OCI-LY7 (cell line): ENCODE results near the gene NFATC2IP. TPM values are rescaled to one million over a fixed set of nuclear protein-coding genes. Genes with fewer than 3 reads are reported as not detected.

Experiments
- BruUV-seq: library from RNA; stranded (reverse); fragments of 400-500 nt; replicated peaks from 2 replicates; lab custom pipeline; 2021; lab: Mats Ljungman, UMichigan
- CTCF ChIA-PET: fragments of 300-600 bp; sonication (Branson Sonifier 250); formaldehyde crosslinking; loops from one replicate; lab custom pipeline; 2022; ENCODE audit warnings: antibody characterized with exemption; ENCODE audit not compliant: unreplicated experiment; lab: Charles Lee
- POLR2A ChIA-PET: fragments of 300-600 bp; sonication (Branson Sonifier 250); formaldehyde crosslinking; loops from one replicate; lab custom pipeline; 2022; ENCODE audit warnings: antibody characterized with exemption; lab: Charles Lee
- DNase-seq: peaks from one replicate; pipeline ENCODE4 v3.0.0-alpha.2; 2015; ENCODE audit warnings: low spot score
- H2AFZ ChIP-seq: fragments of 200-600 bp; sonication (generic), shearing (Covaris generic); 2 replicates; pipeline ENCODE4 v1.6.1; 2014; ENCODE audit warnings: mild to moderate bottlenecking, antibody characterized with exemption, low read length, moderate library complexity
- H3K27ac ChIP-seq: fragments of 200-600 bp; sonication (generic); 2 replicates; pipeline ENCODE4 v1.5.1; 2014; ENCODE audit warnings: mixed run types, low read depth, mild to moderate bottlenecking, moderate library complexity, low read length, inconsistent platforms; ENCODE audit not compliant: poor library complexity, severe bottlenecking
- H3K36me3 ChIP-seq: fragments of 200-600 bp; sonication (generic); 2 replicates; pipeline ENCODE4 v1.6.1; 2014; ENCODE audit warnings: mild to moderate bottlenecking, antibody characterized with exemption, low read length, moderate library complexity, mixed read lengths; ENCODE audit not compliant: insufficient read depth
- H3K4me1 ChIP-seq: fragments of 200-600 bp; sonication (generic); 2 replicates; pipeline ENCODE4 v1.5.1; 2014; ENCODE audit warnings: mild to moderate bottlenecking, low read length; ENCODE audit not compliant: insufficient read depth, poor library complexity, severe bottlenecking
- H3K4me2 ChIP-seq: fragments of 200-600 bp; sonication (generic); 2 replicates; pipeline ENCODE4 v1.6.1; 2014; ENCODE audit warnings: mild to moderate bottlenecking, low read length
- H3K4me3 ChIP-seq: fragments of 200-600 bp; sonication (generic); 2 replicates; pipeline ENCODE4 v1.5.1; 2014; ENCODE audit warnings: mild to moderate bottlenecking, low read depth, low read length; ENCODE audit not compliant: poor library complexity, severe bottlenecking
- H3K79me2 ChIP-seq: fragments of 200-600 bp; sonication (generic); 2 replicates; pipeline ENCODE4 v1.6.1; 2016; ENCODE audit warnings: low read depth, mild to moderate bottlenecking, low read length, moderate library complexity, mixed read lengths; ENCODE audit not compliant: insufficient read depth
- H3K9me2 ChIP-seq: fragments of 200-600 bp; sonication (generic); 2 replicates; pipeline ENCODE4 v1.6.1; 2016; ENCODE audit warnings: mild to moderate bottlenecking, low read length, mixed read lengths; ENCODE audit not compliant: insufficient read depth
- H3K9me3 ChIP-seq: fragments of 200-600 bp; sonication (generic); 2 replicates; pipeline ENCODE4 v1.6.1; 2014; ENCODE audit warnings: mild to moderate bottlenecking, mixed run types, low read length, mixed read lengths
- H4K20me1 ChIP-seq: fragments of 200-600 bp; sonication (generic); 2 replicates; pipeline ENCODE4 v1.6.1; 2014; ENCODE audit warnings: mild to moderate bottlenecking, antibody characterized with exemption, low read length, moderate library complexity, mixed read lengths; ENCODE audit not compliant: insufficient read depth
- CTCF ChIP-seq: fragments of 200-600 bp; sonication (generic); conservative IDR thresholded peaks from 2 replicates; pipeline ENCODE4 v1.5.1; 2014; ENCODE audit warnings: mild to moderate bottlenecking, antibody characterized with exemption, low read length, moderate library complexity, mixed read lengths
- EZH2phosphoT487 ChIP-seq: fragments of 200-600 bp; sonication (generic); IDR thresholded peaks from 2 replicates; pipeline ENCODE4 v1.6.1; 2018; ENCODE audit warnings: low read depth, borderline replicate concordance, mild to moderate bottlenecking, mixed run types, antibody characterized with exemption, low read length, moderate library complexity, mixed read lengths
- intact Hi-C: fragments of 100-400 bp; cut with micrococcal nuclease; formaldehyde crosslinking; loops from one replicate; pipeline ENCODE4 v1.10.0; 2022; ENCODE audit not compliant: unreplicated experiment
- total RNA-seq, 2 experiments: library from RNA; depleted of rRNA in 1 of 2; stranded (reverse); fragments of >200 nt in 1 of 2; shearing (Covaris generic) in 1 of 2; gene quantifications; 2 replicates each; pipeline ENCODE4 v1.2.3, GENCODE V29; 2014 to 2022

Gene NFATC2IP
- total RNA-seq, 2 experiments from 2014 or later: 73.0 to 114 TPM

DNA sequence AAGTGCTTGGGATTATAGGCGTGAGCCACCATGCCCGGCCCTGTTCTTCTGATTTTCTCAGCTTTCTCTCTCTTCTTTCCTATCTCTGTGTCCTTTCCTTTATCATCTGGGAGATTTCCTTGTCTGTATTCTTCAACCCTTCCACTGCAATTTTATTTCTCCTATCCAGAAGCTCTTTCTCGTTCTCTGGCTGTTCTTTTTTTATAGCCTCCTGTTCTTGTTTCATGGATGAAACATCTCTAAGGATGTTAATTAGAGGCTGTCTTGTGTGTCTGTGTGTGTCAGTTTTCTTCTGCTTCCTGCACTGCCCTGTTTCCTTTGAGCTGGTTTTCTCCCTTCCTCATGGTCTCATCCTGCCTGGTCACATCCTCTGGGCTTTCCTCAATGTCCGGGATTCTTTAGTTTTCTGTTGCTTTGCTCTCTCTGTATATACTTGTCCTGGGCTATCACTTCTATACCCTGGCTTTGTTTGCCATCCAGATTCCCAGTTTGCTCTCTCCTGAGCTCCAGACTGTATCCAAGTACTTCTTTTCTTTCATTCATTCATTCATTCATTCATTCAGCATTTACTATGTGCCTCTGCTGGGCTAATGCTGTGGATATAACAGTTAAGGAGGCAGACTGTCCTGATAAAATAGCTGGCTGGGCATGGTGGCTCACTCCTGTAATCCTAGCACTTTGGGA is 36.6 kb downstream of the NFATC2IP start:
- Histone ChIP-seq H4K20me1 (no peaks in the 10 kb centered on the region), H3K4me1 (peaks cover 17% of the 10 kb centered on the region), H3K27ac (no peak overlapping the region), H3K9me2 (no peaks in the 10 kb centered on the region), H3K4me2 (no peak overlapping the region), H3K9me3 (0 out of 2 replicates have a peak, but pooled peaks cover under 1% of the 10 kb centered on the region), H3K4me3 (no peak overlapping the region), H3K79me2 (no peaks in the 10 kb centered on the region), H3K36me3 (peaks cover 11% of the 10 kb centered on the region), H2AFZ (no peak overlapping the region)
- ChIA-PET CTCF (no interaction called here), POLR2A (interaction anchor here (0.9 kb wide), 1 partner anchor 13 kb away, joined by 4 read pairs; no protein-coding TSS in a partner anchor)
- no peak for TF ChIP-seq EZH2phosphoT487
- TF ChIP-seq CTCF: no peak
- no TSS peak for BruUV-seq
- intact Hi-C loops: no loop called here
- no peak for DNase-seq

GRCh38 chr16:28989363-28989762 is 38.6 kb downstream of the NFATC2IP start:
- POLR2A ChIA-PET: interaction anchor here (0.6 kb wide), 1 partner anchor 9 kb away, joined by 3 read pairs; no protein-coding TSS in a partner anchor
- H3K79me2 ChIP-seq: no peaks in the 10 kb centered on the region
- no peak overlapping the region for H2AFZ ChIP-seq
- H3K9me3 ChIP-seq: no peaks in the 10 kb centered on the region
- no peaks in the 10 kb centered on the region for H3K36me3 ChIP-seq
- H4K20me1 ChIP-seq: no peaks in the 10 kb centered on the region
- peaks cover 14% of the 10 kb centered on the region for H3K4me1 ChIP-seq
- H3K27ac ChIP-seq: no peak overlapping the region
- no peak overlapping the region for H3K4me3 ChIP-seq
- BruUV-seq: no TSS peak
- TF ChIP-seq CTCF (no peak), EZH2phosphoT487 (no peak)
- intact Hi-C loops: no loop called here
- CTCF ChIA-PET: no interaction called here
- H3K4me2 ChIP-seq: no peak overlapping the region
- H3K9me2 ChIP-seq: no peaks in the 10 kb centered on the region
- no peak for DNase-seq

DNA sequence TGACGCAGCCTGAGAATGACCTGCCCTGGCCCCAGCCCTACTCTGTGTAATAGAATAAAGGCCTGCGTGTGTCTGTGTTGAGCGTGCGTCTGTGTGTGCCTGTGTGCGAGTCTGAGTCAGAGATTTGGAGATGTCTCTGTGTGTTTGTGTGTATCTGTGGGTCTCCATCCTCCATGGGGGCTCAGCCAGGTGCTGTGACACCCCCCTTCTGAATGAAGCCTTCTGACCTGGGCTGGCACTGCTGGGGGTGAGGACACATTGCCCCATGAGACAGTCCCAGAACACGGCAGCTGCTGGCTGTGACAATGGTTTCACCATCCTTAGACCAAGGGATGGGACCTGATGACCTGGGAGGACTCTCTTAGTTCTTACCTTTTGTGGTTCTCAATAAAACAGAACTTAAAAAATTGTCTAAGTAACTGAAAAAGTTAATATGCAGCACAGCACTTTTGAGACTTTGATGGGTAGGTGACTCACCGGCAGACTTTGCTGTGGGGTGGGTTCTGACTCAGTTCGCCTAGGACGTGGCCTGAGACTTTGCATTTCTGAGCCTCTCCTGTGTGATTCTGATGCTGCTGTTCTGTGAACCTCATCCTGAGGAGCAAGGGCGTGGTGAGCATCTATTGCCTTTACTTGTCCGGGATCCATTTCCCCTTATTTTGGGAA is 39.8 kb downstream of the NFATC2IP start:
- intact Hi-C loops: no loop called here
- Histone ChIP-seq H3K9me2 (no peaks in the 10 kb centered on the region), H3K4me2 (no peak overlapping the region), H3K9me3 (no peaks in the 10 kb centered on the region), H3K27ac (no peak overlapping the region), H3K4me3 (no peak overlapping the region), H3K36me3 (no peaks in the 10 kb centered on the region), H3K79me2 (no peaks in the 10 kb centered on the region), H4K20me1 (no peaks in the 10 kb centered on the region), H3K4me1 (peaks cover 5% of the 10 kb centered on the region), H2AFZ (no peak overlapping the region)
- ChIA-PET POLR2A (no interaction called here), CTCF (no interaction called here)
- DNase-seq: no peak
- BruUV-seq: no TSS peak
- no peak for TF ChIP-seq EZH2phosphoT487
- TF ChIP-seq CTCF: no peak
